Glomerular visceral epithelial cell (primary cell): ENCODE results near the gene AQP9.
A peak's percentile ranks its signal among the peaks of the same experiment; 100 is the strongest.

Experiments
- DNase-seq: peaks from one replicate; pipeline ENCODE4 v3.0.0-alpha.2; 2016; ENCODE audit errors: extremely low spot score

Gene AQP9

GRCh38 chr15:58227706-58228543 is 89.7 kb downstream of the AQP9 start:
- DNase-seq, result peak; percentile 77

- peak; percentile 81 for DNase-seq
Measured at GRCh38 chr15:58228718-58229117, 90.5 kb downstream of the AQP9 start.

GRCh38 chr15:58229297-58229768 is 91.2 kb downstream of the AQP9 start:
- no peak for DNase-seq

- DNase-seq, result no peak
Measured at GRCh38 chr15:58232281-58233065, 94.3 kb downstream of the AQP9 start.

GRCh38 chr15:58233341-58233740 is 95.2 kb downstream of the AQP9 start:
- DNase-seq, result no peak
